HG03460 (cell line): ENCODE results near the gene CIB4.
"Not testable (repeated sequence)": the region's sequence is repeated elsewhere in the genome, so short reads cannot be mapped to it uniquely, and the experiment has no call there.

Experiments used
- ATAC-seq: cut with Tn5 transposase; IDR thresholded peaks from one replicate; pipeline ENCODE4 v1.9.1; 2021; ENCODE audit not compliant: unreplicated experiment

Gene CIB4

GRCh38 chr2:26668041-26668440, 26.9 kb upstream of the CIB4 start:
- no peak for ATAC-seq

- no peak for ATAC-seq
Measured at GRCh38 chr2:26666671-26667070, 25.5 kb upstream of the CIB4 start.

- ATAC-seq: not testable (repeated sequence)
Measured at GRCh38 chr2:26665296-26665695, 24.1 kb upstream of the CIB4 start.

GRCh38 chr2:26660363-26660962, 19.3 kb upstream of the CIB4 start:
- no peak for ATAC-seq

- no peak for ATAC-seq
Measured at GRCh38 chr2:26658691-26659346, 17.7 kb upstream of the CIB4 start.

- ATAC-seq: no peak
Measured at GRCh38 chr2:26657265-26657664, 16.1 kb upstream of the CIB4 start.

GRCh38 chr2:26655611-26656195, 14.5 kb upstream of the CIB4 start:
- ATAC-seq: no peak

GRCh38 chr2:26655120-26655519, 14.0 kb upstream of the CIB4 start:
- not testable (repeated sequence) for ATAC-seq

GRCh38 chr2:26654061-26654340, 12.8 kb upstream of the CIB4 start:
- ATAC-seq: no peak

- no peak for ATAC-seq
Measured at GRCh38 chr2:26653207-26654060, 12.3 kb upstream of the CIB4 start.

GRCh38 chr2:26652361-26653041, 11.3 kb upstream of the CIB4 start:
- ATAC-seq: no peak

- no peak for ATAC-seq
Measured at GRCh38 chr2:26651799-26652198, 10.6 kb upstream of the CIB4 start.

GRCh38 chr2:26651470-26651771, 10.3 kb upstream of the CIB4 start:
- no peak for ATAC-seq

GRCh38 chr2:26650713-26651469, 9.7 kb upstream of the CIB4 start:
- ATAC-seq: no peak

- ATAC-seq: no peak
Measured at GRCh38 chr2:26649992-26650712, 9.0 kb upstream of the CIB4 start.

- ATAC-seq: no peak
Measured at GRCh38 chr2:26649322-26649721, 8.2 kb upstream of the CIB4 start.

- no peak for ATAC-seq
Measured at GRCh38 chr2:26648516-26648915, 7.3 kb upstream of the CIB4 start.

GRCh38 chr2:26647981-26648380, 6.8 kb upstream of the CIB4 start:
- ATAC-seq: no peak

GRCh38 chr2:26646986-26647672, 6.0 kb upstream of the CIB4 start:
- no peak for ATAC-seq

- ATAC-seq: no peak
Measured at GRCh38 chr2:26645762-26646161, 4.6 kb upstream of the CIB4 start.
